ENCODE data around the gene PLXND1.

PLXND1 gene

GRCh38 chr3:129635656-129636055 is 29.2 kb upstream of the PLXND1 start:
- ATAC-seq (no peak), DNase-seq (ENCODE audit: low spot score in 2 of 2) (no peak)
- Mint-ChIP-seq H3K9me3 (no peaks in the 10 kb centered on the region), H3K4me3 (no peak overlapping the region), H3K27ac (no peak overlapping the region), H3K36me3 (no peaks in the 10 kb centered on the region), H3K4me1 (peaks cover 9% of the 10 kb centered on the region)

GRCh38 chr3:129633751-129634481 is 27.4 kb upstream of the PLXND1 start:
- H3K27ac Mint-ChIP-seq = peak overlapping the region; percentile 10

GRCh38 chr3:129632977-129633376 is 26.5 kb upstream of the PLXND1 start:
- H3K9me3 Mint-ChIP-seq = no peaks in the 10 kb centered on the region
- H3K4me1 Mint-ChIP-seq = peaks cover 13% of the 10 kb centered on the region
- no peak overlapping the region for H3K4me3 Mint-ChIP-seq
- no peaks in the 10 kb centered on the region for H3K36me3 Mint-ChIP-seq
- no peak for DNase-seq (ENCODE audit: low spot score in 2 of 2)
- no peak for ATAC-seq
- no peak overlapping the region for H3K27ac Mint-ChIP-seq

More at GRCh38 chr3:129633751-129634481, 27.4 kb upstream of the PLXND1 start:
- DNase-seq (ENCODE audit: low spot score in 2 of 2) (no peak), ATAC-seq (peak; percentile 53)
- Mint-ChIP-seq H3K9me3 (no peaks in the 10 kb centered on the region), H3K36me3 (no peaks in the 10 kb centered on the region), H3K4me1 (peaks cover 9% of the 10 kb centered on the region), H3K4me3 (no peak overlapping the region)

- Mint-ChIP-seq H3K4me3 (no peak overlapping the region), H3K27ac (no peak overlapping the region), H3K36me3 (no peaks in the 10 kb centered on the region), H3K4me1 (peaks cover 17% of the 10 kb centered on the region), H3K9me3 (no peaks in the 10 kb centered on the region)
- DNase-seq (ENCODE audit: low spot score in 2 of 2) = no peak
- no peak for ATAC-seq
These were observed 26.1 kb upstream of the PLXND1 start for GRCh38 chr3:129632556-129632955.

GRCh38 chr3:129632056-129632455 is 25.6 kb upstream of the PLXND1 start:
- Mint-ChIP-seq H3K27ac (no peak overlapping the region), H3K36me3 (no peaks in the 10 kb centered on the region), H3K4me3 (no peak overlapping the region), H3K9me3 (no peaks in the 10 kb centered on the region), H3K4me1 (peaks cover 22% of the 10 kb centered on the region)
- ATAC-seq = no peak
- DNase-seq (ENCODE audit: low spot score in 2 of 2) = no peak

GRCh38 chr3:129629011-129629410 is 22.5 kb upstream of the PLXND1 start:
- ATAC-seq = no peak
- H3K27ac Mint-ChIP-seq = no peak overlapping the region

GRCh38 chr3:129628169-129628522 is 21.7 kb upstream of the PLXND1 start:
- DNase-seq (ENCODE audit: low spot score in 2 of 2) (no peak), ATAC-seq (no peak)
- Mint-ChIP-seq H3K4me1 (peaks cover 20% of the 10 kb centered on the region), H3K9me3 (no peaks in the 10 kb centered on the region), H3K36me3 (no peaks in the 10 kb centered on the region), H3K27ac (peak overlapping the region; percentile 93), H3K4me3 (peak overlapping the region; percentile 86)

More at GRCh38 chr3:129629011-129629410, 22.5 kb upstream of the PLXND1 start:
- no peak for DNase-seq (ENCODE audit: low spot score in 2 of 2)
- Mint-ChIP-seq H3K4me1 (peaks cover 27% of the 10 kb centered on the region), H3K9me3 (no peaks in the 10 kb centered on the region), H3K36me3 (no peaks in the 10 kb centered on the region), H3K4me3 (no peak overlapping the region)

- ATAC-seq (peak; percentile 53), DNase-seq (ENCODE audit: low spot score in 2 of 2) (peak in 1 of 2 donors; percentile 70)
- Mint-ChIP-seq H3K9me3 (no peaks in the 10 kb centered on the region), H3K4me1 (peaks cover 20% of the 10 kb centered on the region), H3K27ac (peak overlapping the region; percentile 93), H3K36me3 (no peaks in the 10 kb centered on the region), H3K4me3 (peak overlapping the region; percentile 86)
These were observed 21.1 kb upstream of the PLXND1 start for GRCh38 chr3:129627350-129628168.

- no peaks in the 10 kb centered on the region for H3K36me3 Mint-ChIP-seq
- ATAC-seq (peak; percentile 97), DNase-seq (ENCODE audit: low spot score in 2 of 2) (peak; percentile 71 to 86)
- H3K4me1 Mint-ChIP-seq = peaks cover 20% of the 10 kb centered on the region
- H3K9me3 Mint-ChIP-seq = no peaks in the 10 kb centered on the region
- H3K4me3 Mint-ChIP-seq = peak overlapping the region; percentile 86
- H3K27ac Mint-ChIP-seq = peak overlapping the region; percentile 93
These were observed 20.4 kb upstream of the PLXND1 start for GRCh38 chr3:129626744-129627349.

GRCh38 chr3:129625072-129625874 is 18.8 kb upstream of the PLXND1 start:
- ATAC-seq (no peak), DNase-seq (ENCODE audit: low spot score in 2 of 2) (no peak)
- Mint-ChIP-seq H3K9me3 (no peaks in the 10 kb centered on the region), H3K27ac (no peak overlapping the region), H3K4me1 (peaks cover 20% of the 10 kb centered on the region), H3K4me3 (peak overlapping the region; percentile 86), H3K36me3 (no peaks in the 10 kb centered on the region)

- ATAC-seq = no peak
- H3K4me1 Mint-ChIP-seq = peaks cover 20% of the 10 kb centered on the region
- DNase-seq (ENCODE audit: low spot score in 2 of 2) = no peak
- no peaks in the 10 kb centered on the region for H3K9me3 Mint-ChIP-seq
- H3K27ac Mint-ChIP-seq = no peak overlapping the region
- no peaks in the 10 kb centered on the region for H3K36me3 Mint-ChIP-seq
- no peak overlapping the region for H3K4me3 Mint-ChIP-seq
These were observed 18.0 kb upstream of the PLXND1 start for GRCh38 chr3:129624347-129625071.

GRCh38 chr3:129623447-129624118 is 17.1 kb upstream of the PLXND1 start:
- no peak overlapping the region for H3K4me3 Mint-ChIP-seq
- no peak overlapping the region for H3K27ac Mint-ChIP-seq
- no peaks in the 10 kb centered on the region for H3K36me3 Mint-ChIP-seq
- peaks cover 24% of the 10 kb centered on the region for H3K4me1 Mint-ChIP-seq
- DNase-seq (ENCODE audit: low spot score in 2 of 2) (no peak), ATAC-seq (no peak)
- H3K9me3 Mint-ChIP-seq = no peaks in the 10 kb centered on the region

GRCh38 chr3:129622933-129623332 is 16.5 kb upstream of the PLXND1 start:
- Mint-ChIP-seq H3K4me3 (no peak overlapping the region), H3K27ac (no peak overlapping the region), H3K4me1 (peaks cover 25% of the 10 kb centered on the region), H3K9me3 (no peaks in the 10 kb centered on the region), H3K36me3 (no peaks in the 10 kb centered on the region)
- DNase-seq (ENCODE audit: low spot score in 2 of 2) (no peak), ATAC-seq (no peak)

- Mint-ChIP-seq H3K27ac (no peak overlapping the region), H3K4me3 (no peak overlapping the region), H3K9me3 (no peaks in the 10 kb centered on the region), H3K4me1 (peaks cover 20% of the 10 kb centered on the region), H3K36me3 (no peaks in the 10 kb centered on the region)
- DNase-seq (ENCODE audit: low spot score in 2 of 2) = no peak
- no peak for ATAC-seq
These were observed 15.9 kb upstream of the PLXND1 start for GRCh38 chr3:129622226-129622874.
